ENCODE results near the gene RBM33.

Gene RBM33

GRCh38 chr7:155770241-155770640, 125.8 kb downstream of the RBM33 start:
- H3K4me3 ChIP-seq (IDR thresholded peaks at IDR 0.05; ENCODE audit: insufficient read depth, low read depth, low read length) = no peak overlapping the region
- no peak overlapping the region for H3K4me2 ChIP-seq
- no peaks in the 10 kb centered on the region for H3K4me1 ChIP-seq (ENCODE audit: low read depth, poor library complexity, severe bottlenecking)
- no peaks in the 10 kb centered on the region; the same call in 1 of the 2 replicates for H3K79me2 ChIP-seq (ENCODE audit: insufficient read depth, low read depth)
- no peaks in the 10 kb centered on the region for H3K27me3 ChIP-seq (ENCODE audit: insufficient read depth, low read depth)
- TF ChIP-seq CTCF (conservative IDR thresholded peaks at IDR 0.05; ENCODE audit: low read depth, low read length) = no peak
- H3K9ac ChIP-seq = no peak overlapping the region
- no peak overlapping the region for H3K27ac ChIP-seq
- no peak overlapping the region for H2AFZ ChIP-seq (ENCODE audit: low read depth)
- H4K20me1 ChIP-seq (ENCODE audit: insufficient read depth) = no peaks in the 10 kb centered on the region
- H3K36me3 ChIP-seq (ENCODE audit: insufficient read depth) = peaks cover 8% of the 10 kb centered on the region; the same call in 1 of the 2 replicates

- no peaks in the 10 kb centered on the region for H4K20me1 ChIP-seq (ENCODE audit: insufficient read depth)
- H3K4me2 ChIP-seq = no peak overlapping the region
- no peak overlapping the region for H3K4me3 ChIP-seq (IDR thresholded peaks at IDR 0.05; ENCODE audit: insufficient read depth, low read depth, low read length)
- H3K27ac ChIP-seq = no peak overlapping the region
- H3K36me3 ChIP-seq (ENCODE audit: insufficient read depth) = peaks cover 9% of the 10 kb centered on the region; the same call in 1 of the 2 replicates
- no peak overlapping the region for H3K9ac ChIP-seq
- no peak for TF ChIP-seq CTCF (conservative IDR thresholded peaks at IDR 0.05; ENCODE audit: low read depth, low read length)
- H2AFZ ChIP-seq (ENCODE audit: low read depth) = no peak overlapping the region
- H3K79me2 ChIP-seq (ENCODE audit: insufficient read depth, low read depth) = no peaks in the 10 kb centered on the region; the same call in 1 of the 2 replicates
- H3K4me1 ChIP-seq (ENCODE audit: low read depth, poor library complexity, severe bottlenecking) = no peaks in the 10 kb centered on the region
- H3K27me3 ChIP-seq (ENCODE audit: insufficient read depth, low read depth) = no peaks in the 10 kb centered on the region
Measured at GRCh38 chr7:155773531-155773930, 129.1 kb downstream of the RBM33 start.

- Histone ChIP-seq H3K9ac (no peak overlapping the region), H3K4me3 (IDR thresholded peaks at IDR 0.05; ENCODE audit: insufficient read depth, low read depth, low read length) (no peak overlapping the region), H3K79me2 (ENCODE audit: insufficient read depth, low read depth) (no peaks in the 10 kb centered on the region; the same call in 1 of the 2 replicates), H3K36me3 (ENCODE audit: insufficient read depth) (peaks cover 9% of the 10 kb centered on the region; the same call in 1 of the 2 replicates), H3K27ac (no peak overlapping the region), H2AFZ (ENCODE audit: low read depth) (no peak overlapping the region), H3K4me1 (ENCODE audit: low read depth, poor library complexity, severe bottlenecking) (no peaks in the 10 kb centered on the region), H3K27me3 (ENCODE audit: insufficient read depth, low read depth) (no peaks in the 10 kb centered on the region), H4K20me1 (ENCODE audit: insufficient read depth) (no peaks in the 10 kb centered on the region), H3K4me2 (no peak overlapping the region)
- no peak for TF ChIP-seq CTCF (conservative IDR thresholded peaks at IDR 0.05; ENCODE audit: low read depth, low read length)
Measured at GRCh38 chr7:155774947-155775346, 130.5 kb downstream of the RBM33 start.

GRCh38 chr7:155775691-155776090, 131.2 kb downstream of the RBM33 start:
- no peak for TF ChIP-seq CTCF (conservative IDR thresholded peaks at IDR 0.05; ENCODE audit: low read depth, low read length)
- no peaks in the 10 kb centered on the region for H3K4me1 ChIP-seq (ENCODE audit: low read depth, poor library complexity, severe bottlenecking)
- H4K20me1 ChIP-seq (ENCODE audit: insufficient read depth) = no peaks in the 10 kb centered on the region
- peaks cover 10% of the 10 kb centered on the region; the same call in 1 of the 2 replicates for H3K36me3 ChIP-seq (ENCODE audit: insufficient read depth)
- H3K9ac ChIP-seq = no peak overlapping the region
- no peaks in the 10 kb centered on the region for H3K27me3 ChIP-seq (ENCODE audit: insufficient read depth, low read depth)
- H3K4me3 ChIP-seq (IDR thresholded peaks at IDR 0.05; ENCODE audit: insufficient read depth, low read depth, low read length) = no peak overlapping the region
- no peak overlapping the region for H3K4me2 ChIP-seq
- no peak overlapping the region for H3K27ac ChIP-seq
- H3K79me2 ChIP-seq (ENCODE audit: insufficient read depth, low read depth) = no peaks in the 10 kb centered on the region
- H2AFZ ChIP-seq (ENCODE audit: low read depth) = no peak overlapping the region

All from KMS-11 (cell line).